Stimulated activated naive CD4-positive, alpha-beta T cell treated with Interleukin-2 at 50 U/mL for 16 hours (primary cell): ENCODE results near the gene PRAMEF8.
"Not testable (repeated sequence)": the region's sequence is repeated elsewhere in the genome, so short reads cannot be mapped to it uniquely, and the experiment has no call there.

Experiments used
- DNase-seq: peaks from one replicate; lab custom pipeline; 2025; lab: John Stamatoyannopoulos, UW

Gene PRAMEF8

DNA sequence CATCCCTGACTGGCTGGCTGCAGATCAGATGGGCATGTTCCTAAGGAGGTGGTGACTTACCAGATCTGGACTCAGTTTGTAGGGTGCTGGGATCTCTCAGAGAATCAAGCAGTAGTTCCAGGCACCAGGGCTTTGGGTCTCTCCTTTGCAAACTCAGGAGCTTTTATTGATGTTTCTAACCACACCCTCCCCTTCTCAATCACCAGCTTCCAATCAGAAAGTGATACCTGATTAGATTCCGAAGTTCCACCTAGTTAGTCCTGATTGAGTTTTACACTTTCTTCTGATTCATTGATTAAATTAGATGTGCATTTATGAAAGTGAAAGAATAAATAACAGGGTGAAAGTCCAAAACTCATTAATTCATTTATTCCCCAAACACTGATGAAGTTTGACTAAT, at the start of gene PRAMEF8:
TSS of gene PRAMEF8 (minus strand) at position 101 of the 400 bp plus-strand sequence. CDS start 1,046 bp downstream, outside the sequence.
- not testable (repeated sequence) for DNase-seq

DNA sequence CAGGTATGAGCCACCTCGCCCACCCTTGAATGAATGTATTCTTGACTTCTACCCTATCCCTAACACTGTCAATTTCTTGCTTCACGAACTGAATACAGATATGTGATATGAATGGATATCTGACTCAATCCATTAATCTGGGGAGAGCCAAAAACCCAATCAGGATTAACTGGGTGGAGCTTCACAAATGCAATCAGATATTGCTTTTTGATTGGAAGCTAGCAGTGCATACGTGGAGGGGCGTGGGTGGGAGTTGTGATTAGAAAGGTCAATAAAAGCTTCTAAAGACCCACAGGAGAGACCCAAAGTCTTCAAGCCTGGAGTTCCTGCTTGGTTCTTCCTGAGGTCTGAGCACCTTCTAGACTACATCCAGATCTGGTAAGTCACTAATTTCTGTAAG, 30.3 kb upstream of the PRAMEF8 start, which contains the start of gene PRAMEF15:
TSS of gene PRAMEF15 (plus strand) at position 301 of the 400 bp plus-strand sequence. CDS start 2,827 bp downstream, outside the sequence.
- not testable (repeated sequence) for DNase-seq

DNA sequence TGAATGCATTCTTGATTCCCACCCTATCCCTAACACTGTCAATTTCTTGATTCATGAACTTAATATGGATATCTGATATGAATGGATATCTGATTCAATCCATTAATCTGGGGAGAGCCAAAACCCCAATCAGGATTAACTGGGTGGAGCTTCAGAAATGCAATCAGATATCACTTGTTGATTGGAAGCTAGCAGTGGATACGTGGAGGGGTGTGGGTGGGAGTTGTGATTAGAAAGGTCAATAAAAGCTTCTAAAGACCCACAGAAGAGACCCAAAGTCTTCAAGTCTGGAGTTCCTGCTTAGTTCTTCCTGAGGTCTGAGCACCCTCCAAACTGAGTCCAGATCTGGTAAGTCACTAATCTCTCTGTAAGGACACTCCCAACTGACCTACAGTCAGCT, 18.3 kb upstream of the PRAMEF8 start, which contains the start of gene PRAMEF33:
TSS of gene PRAMEF33 (plus strand) at position 301 of the 400 bp plus-strand sequence. CDS start 2,416 bp downstream, outside the sequence.
- DNase-seq, result not testable (repeated sequence)

DNA sequence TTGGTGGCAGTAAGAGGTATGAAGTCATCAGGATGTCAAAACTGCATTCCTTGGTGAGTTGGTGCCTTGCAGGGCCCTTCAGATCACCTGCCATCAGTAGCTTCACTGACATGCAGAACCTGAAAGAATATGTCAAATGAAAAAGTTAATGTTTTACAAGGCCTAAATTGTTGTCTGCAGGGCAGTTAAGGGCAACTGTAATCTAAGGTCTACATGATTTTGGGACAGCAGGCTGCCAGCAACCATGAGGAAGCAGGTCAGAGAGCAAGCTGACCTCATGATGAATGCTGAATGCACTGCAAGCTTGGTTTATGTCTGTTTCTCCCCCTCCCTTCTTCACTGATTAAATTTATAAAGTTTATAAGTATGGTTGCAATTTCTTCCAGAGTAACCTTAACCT, 17.3 kb upstream of the PRAMEF8 start:
- DNase-seq, result not testable (repeated sequence)

DNA sequence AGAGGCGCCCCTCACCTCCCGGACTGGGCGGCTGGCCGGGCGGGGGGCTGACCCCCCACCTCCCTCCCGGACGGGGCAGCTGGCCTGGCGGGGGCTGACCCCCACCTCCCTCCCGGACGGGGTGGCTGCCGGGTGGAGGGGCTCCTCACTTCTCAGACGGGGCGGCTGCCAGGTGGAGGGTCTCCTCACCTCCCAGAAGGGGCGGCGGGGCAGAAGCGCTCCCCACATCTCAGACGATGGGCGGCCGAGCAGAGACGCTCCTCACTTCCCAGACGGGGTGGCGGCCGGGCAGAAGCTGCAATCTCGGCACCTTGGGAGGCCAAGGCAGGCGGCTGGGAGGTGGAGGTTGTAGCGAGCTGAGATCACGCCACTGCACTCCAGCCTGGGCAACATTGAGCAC, 13.8 kb upstream of the PRAMEF8 start:
- not testable (repeated sequence) for DNase-seq

- not testable (repeated sequence) for DNase-seq
Observed at GRCh38 chr1:13297216-13297931, 12.4 kb upstream of the PRAMEF8 start.

- DNase-seq, result not testable (repeated sequence)
Observed at GRCh38 chr1:13289030-13289429, 4.1 kb upstream of the PRAMEF8 start.

DNA sequence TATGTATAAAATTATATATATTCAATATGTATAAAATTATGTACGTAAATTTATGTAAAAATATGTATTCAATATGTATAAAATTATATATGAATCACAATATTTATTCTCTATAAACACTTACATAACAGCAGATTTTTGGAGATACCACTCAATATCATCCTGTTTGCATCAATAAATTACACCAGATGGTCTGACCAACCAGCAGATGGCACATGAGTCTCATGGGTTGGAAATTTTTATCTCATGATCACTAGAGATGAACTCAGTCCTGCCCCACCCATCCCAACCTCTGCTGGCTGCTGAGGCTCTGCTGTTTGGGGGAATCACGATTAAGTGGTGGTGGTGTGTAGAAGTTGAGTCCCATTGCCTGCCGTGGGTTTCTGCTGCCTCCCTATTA, 5.3 kb downstream of the PRAMEF8 start:
- DNase-seq, result not testable (repeated sequence)

DNA sequence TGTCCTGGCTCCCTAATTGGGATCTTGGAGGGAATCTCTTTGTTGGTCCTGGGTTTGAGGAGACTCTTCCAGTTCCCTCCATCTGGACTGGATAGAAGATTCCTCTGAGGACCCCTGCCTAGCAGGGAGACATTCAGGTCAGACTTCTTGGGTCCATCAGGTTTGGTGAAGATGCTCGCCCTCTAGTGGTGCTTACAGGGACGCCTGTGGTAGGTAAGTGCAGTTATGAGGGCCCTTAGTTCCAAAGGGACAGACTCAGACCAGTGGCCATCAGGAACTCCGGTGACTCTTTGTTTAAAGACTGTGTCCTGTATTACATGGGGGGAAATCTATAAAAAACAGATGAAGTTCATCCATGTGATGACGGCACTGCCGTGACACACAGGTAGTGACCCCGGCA, 7.9 kb downstream of the PRAMEF8 start:
- not testable (repeated sequence) for DNase-seq

- DNase-seq, result not testable (repeated sequence)
Observed at GRCh38 chr1:13265124-13265523, 19.8 kb downstream of the PRAMEF8 start.

GRCh38 chr1:13253898-13254297, 31.0 kb downstream of the PRAMEF8 start, which contains the start of gene PRAMEF5:
Gene PRAMEF5, plus strand, starts transcription at chr1:13254198. Its CDS starts 5,071 bp downstream, at chr1:13259269.
- DNase-seq, result not testable (repeated sequence)

- DNase-seq, result not testable (repeated sequence)
Observed at GRCh38 chr1:13247122-13247521, 37.8 kb downstream of the PRAMEF8 start.

DNA sequence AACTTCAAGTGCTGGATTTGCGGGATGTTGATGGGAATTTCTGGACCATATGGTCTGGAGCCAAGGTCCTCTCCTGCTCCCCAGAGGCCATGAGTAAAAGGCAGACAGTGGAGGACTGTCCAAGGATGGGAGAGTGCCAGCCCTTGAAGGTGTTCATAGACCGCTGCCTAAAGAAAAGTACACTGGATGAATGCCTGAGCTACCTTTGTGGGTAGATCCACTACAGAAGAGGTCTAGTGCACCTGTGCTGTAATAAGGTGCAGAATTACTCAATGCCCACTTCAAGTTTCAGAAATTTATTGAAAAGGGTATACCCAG, 38.4 kb downstream of the PRAMEF8 start:
- DNase-seq, result not testable (repeated sequence)

- not testable (repeated sequence) for DNase-seq
Observed at GRCh38 chr1:13245841-13246553, 38.9 kb downstream of the PRAMEF8 start.

DNA sequence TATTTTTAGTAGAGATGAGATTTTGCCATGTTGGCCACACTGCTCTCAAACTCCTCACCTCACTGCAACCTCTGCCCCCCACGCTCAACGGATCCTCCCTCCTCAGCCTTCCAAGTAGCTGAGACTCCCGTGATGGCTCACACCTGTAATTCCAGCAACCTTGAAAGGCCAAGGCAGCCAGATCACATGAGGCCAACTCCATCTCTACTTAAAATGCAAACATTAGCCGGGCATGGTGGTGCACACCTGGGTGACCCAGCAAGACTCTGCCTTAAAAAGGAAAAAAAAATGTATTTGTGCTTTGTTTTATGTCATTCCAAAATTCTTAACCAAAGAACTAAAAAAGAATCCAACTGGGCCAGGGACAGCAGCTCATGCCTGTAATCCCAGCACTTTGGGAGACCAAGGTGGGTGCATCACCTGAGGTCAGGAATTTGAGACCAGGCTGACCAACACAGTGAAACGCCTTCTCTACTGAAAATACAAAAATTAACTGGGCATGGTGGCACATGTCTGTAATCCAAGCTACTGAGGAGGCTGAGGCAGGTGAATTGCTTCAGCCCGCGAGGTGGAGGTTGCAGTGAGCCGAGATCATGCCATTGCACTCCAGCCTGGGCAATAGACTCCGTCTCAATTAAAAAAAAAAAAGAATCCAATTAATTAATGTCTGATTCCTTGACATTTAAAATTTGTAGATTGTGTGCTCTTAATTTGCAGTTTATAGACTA, 41.2 kb downstream of the PRAMEF8 start:
- not testable (repeated sequence) for DNase-seq

- not testable (repeated sequence) for DNase-seq
Observed at GRCh38 chr1:13239633-13240032, 45.3 kb downstream of the PRAMEF8 start.

DNA sequence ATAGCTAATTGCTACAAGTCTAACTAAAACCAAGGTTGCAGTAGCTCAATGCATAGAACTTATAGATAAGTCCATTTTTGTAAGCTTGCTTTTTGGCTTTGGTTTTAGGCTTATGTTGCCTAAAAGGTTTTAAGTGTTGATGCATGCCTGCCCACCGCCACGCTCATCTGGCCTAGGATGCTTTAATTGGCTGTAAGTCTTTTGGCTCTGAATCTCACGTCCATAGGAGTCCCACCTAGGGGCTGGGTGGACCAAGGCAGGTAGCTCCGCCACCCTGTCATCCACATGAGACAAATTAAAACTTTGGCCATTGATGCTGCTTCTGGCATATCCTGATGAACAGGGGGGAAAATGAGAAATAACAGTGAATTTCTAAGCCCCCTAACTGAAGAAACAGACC, 47.4 kb downstream of the PRAMEF8 start:
- DNase-seq, result not testable (repeated sequence)

GRCh38 chr1:13234057-13234456, 50.9 kb downstream of the PRAMEF8 start:
- not testable (repeated sequence) for DNase-seq

DNA sequence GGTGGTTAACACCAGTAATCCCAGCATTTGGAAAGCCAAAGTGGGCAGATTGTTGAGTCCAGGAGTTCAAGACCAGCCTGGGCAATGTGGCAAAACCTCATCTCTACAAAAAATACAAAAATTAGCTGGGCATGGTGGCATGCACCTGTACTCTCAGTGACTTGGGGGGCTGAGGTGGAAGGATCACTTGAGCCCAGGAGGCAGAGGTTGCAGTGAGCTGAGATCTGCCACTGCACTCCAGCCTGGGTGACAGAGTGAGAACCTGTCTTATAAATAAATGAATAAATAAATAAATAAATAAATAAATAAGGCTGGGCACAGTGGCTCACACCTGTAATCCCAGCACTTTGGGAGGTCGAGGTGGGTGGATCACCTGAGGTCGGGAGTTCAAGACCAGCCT, 52.9 kb downstream of the PRAMEF8 start:
- DNase-seq, result not testable (repeated sequence)
